GM12878 (cell line): ENCODE results near the gene SMC1B. TPM values are rescaled to one million over a fixed set of nuclear protein-coding genes. Genes with fewer than 3 reads are reported as not detected.

Source experiments
- ATAC-seq: fragments of 200-7000 bp; cut with Tn5 transposase; 3 replicates; pipeline ENCODE4 v1.9.1; 2020; ENCODE audit warnings: mild to moderate bottlenecking, moderate library complexity
- BruUV-seq: library from RNA; stranded (reverse); fragments of 400-500 nt; replicated peaks from 2 replicates; lab custom pipeline; 2021; lab: Mats Ljungman, UMichigan
- CTCF ChIA-PET: fragments of 300-600 bp; sonication (Branson Sonifier 250); formaldehyde crosslinking; extraction: SDS; loops from one replicate; lab custom pipeline; 2021; ENCODE audit warnings: inconsistent platforms; lab: Yijun Ruan, JAX
- POLR2A ChIA-PET: fragments of 350-600 bp; formaldehyde crosslinking; extraction: SDS; loops from one replicate; lab custom pipeline; 2021; ENCODE audit warnings: inconsistent platforms; lab: Charles Lee
- RAD21 ChIA-PET: fragments of 300-600 bp; sonication (Branson Sonifier 250); formaldehyde crosslinking; loops from one replicate; lab custom pipeline; 2023; ENCODE audit warnings: antibody characterized with exemption; ENCODE audit not compliant: unreplicated experiment; lab: Charles Lee
- SMC1A ChIA-PET: fragments of 300-600 bp; sonication (Branson Sonifier 250); formaldehyde crosslinking; loops from one replicate; lab custom pipeline; 2023; ENCODE audit not compliant: unreplicated experiment, uncharacterized antibody; lab: Charles Lee
- DNase-seq: peaks from one replicate; pipeline ENCODE4 v3.0.0-alpha.2; 2011; ENCODE audit warnings: low read depth, low spot score
- FAIRE-seq: peaks from 3 replicates; lab custom pipeline; 2011; peaks lifted over from hg19 to GRCh38; lab: Jason Lieb, UNC
- H2AFZ ChIP-seq: 2 replicates; pipeline ENCODE4 v1.6.0; 2011; ENCODE audit warnings: low read depth, low read length, control low read depth; ENCODE audit not compliant: control insufficient read depth
- H3K27ac ChIP-seq: 2 replicates; pipeline ENCODE4 v1.5.1; 2011; ENCODE audit warnings: control low read depth; ENCODE audit not compliant: control insufficient read depth, insufficient read depth
- H3K27me3 ChIP-seq, 2 experiments: replicated peaks in 1 of 2; 2 replicates each; pipeline versions ENCODE4 v1.6.0 to v1.6.1; 2011; ENCODE audit warnings: low read length in 1 of 2; ENCODE audit not compliant: control insufficient read depth in 2 of 2, insufficient read depth in 2 of 2
- H3K36me3 ChIP-seq, 2 experiments: 2 replicates each; pipeline ENCODE4 v1.5.1; 2011; ENCODE audit warnings: low read length in 1 of 2; ENCODE audit not compliant: control insufficient read depth in 2 of 2, insufficient read depth in 2 of 2
- H3K4me1 ChIP-seq: 2 replicates; pipeline ENCODE4 v1.6.1; 2011; ENCODE audit warnings: mild to moderate bottlenecking, low read length, moderate library complexity, mixed read lengths; ENCODE audit not compliant: control insufficient read depth, insufficient read depth
- H3K4me2 ChIP-seq: 2 replicates; pipeline ENCODE4 v1.6.0; 2011; ENCODE audit warnings: control low read depth; ENCODE audit not compliant: control insufficient read depth, insufficient read depth
- H3K4me3 ChIP-seq: fragments of 200-600 bp; sonication (generic); 2 replicates; pipeline ENCODE4 v1.5.1; 2016
- H3K79me2 ChIP-seq: 2 replicates; pipeline ENCODE4 v1.6.0; 2011; ENCODE audit warnings: low read length; ENCODE audit not compliant: control insufficient read depth, insufficient read depth
- H3K9ac ChIP-seq: 2 replicates; pipeline ENCODE4 v1.8.0; 2011; ENCODE audit warnings: low read length, control low read depth, mixed read lengths; ENCODE audit not compliant: control insufficient read depth, insufficient read depth
- H3K9me3 ChIP-seq: replicated peaks from 3 replicates; pipeline ENCODE4 v1.5.1; 2011; ENCODE audit warnings: mild to moderate bottlenecking, low read length; ENCODE audit not compliant: control insufficient read depth, insufficient read depth
- H4K20me1 ChIP-seq: 2 replicates; pipeline ENCODE4 v1.6.0; 2011; ENCODE audit not compliant: control insufficient read depth, insufficient read depth
- ASH2L ChIP-seq: fragments of 300-600, 200-600 bp; sonication (generic); IDR thresholded peaks from 2 replicates; pipeline ENCODE4 v1.6.1; 2017; ENCODE audit warnings: low read depth, mild to moderate bottlenecking, borderline replicate concordance
- ATF2 ChIP-seq: IDR thresholded peaks from 2 replicates; pipeline ENCODE4 v1.6.1; 2012; ENCODE audit warnings: low read length, inconsistent platforms
- BCL11A ChIP-seq: IDR thresholded peaks from 2 replicates; pipeline ENCODE4 v1.6.1; 2011; ENCODE audit warnings: low read depth, low read length
- EED ChIP-seq: sonication (generic); IDR thresholded peaks from 2 replicates; pipeline ENCODE4 v1.6.1; 2016; ENCODE audit warnings: antibody characterized with exemption, low read depth
- GATAD2B ChIP-seq: fragments of 450-650 bp; conservative IDR thresholded peaks from 2 replicates; pipeline ENCODE4 v1.6.1; 2017; ENCODE audit warnings: low read depth, mild to moderate bottlenecking, moderate library complexity
- HCFC1 ChIP-seq: fragments of 150-350 bp; IDR thresholded peaks from 2 replicates; pipeline ENCODE4 v1.6.1; 2014; ENCODE audit warnings: low read length
- HDAC6 ChIP-seq: fragments of 200-600 bp; sonication (generic); IDR thresholded peaks from one replicate; pipeline ENCODE4 v1.8.0; 2017; ENCODE audit warnings: antibody characterized with exemption; ENCODE audit not compliant: unreplicated experiment
- POLR2AphosphoS2 ChIP-seq: IDR thresholded peaks from 2 replicates; pipeline ENCODE4 v1.6.1; 2011; ENCODE audit warnings: low read depth, mild to moderate bottlenecking, low read length, improper control_type of control experiment, moderate library complexity
- POU2F2 ChIP-seq: IDR thresholded peaks from 3 replicates; pipeline ENCODE4 v1.6.1; 2011; ENCODE audit warnings: low read depth, mild to moderate bottlenecking, low read length, borderline replicate concordance
- SMAD1 ChIP-seq: fragments of 450-650 bp; IDR thresholded peaks from 2 replicates; pipeline ENCODE4 v1.6.1; 2018; ENCODE audit warnings: mild to moderate bottlenecking, low read depth; ENCODE audit not compliant: partially characterized antibody
- SPI1 ChIP-seq: IDR thresholded peaks from 2 replicates; pipeline ENCODE4 v1.6.1; 2011; ENCODE audit warnings: low read depth, mild to moderate bottlenecking, low read length, moderate library complexity, borderline replicate concordance; ENCODE audit not compliant: insufficient read depth
- SUZ12 ChIP-seq: fragments of 200-600 bp; sonication (generic); IDR thresholded peaks from one replicate; pipeline ENCODE4 v1.6.1; 2018; ENCODE audit warnings: antibody characterized with exemption, mild to moderate bottlenecking; ENCODE audit not compliant: unreplicated experiment
- YY1 ChIP-seq: IDR thresholded peaks from 2 replicates; pipeline ENCODE4 v1.6.1; 2011; ENCODE audit warnings: low read depth, mild to moderate bottlenecking, low read length
- ZBTB40 ChIP-seq: fragments of 450-650 bp; IDR thresholded peaks from 2 replicates; pipeline ENCODE4 v1.6.1; 2016; ENCODE audit warnings: mild to moderate bottlenecking, moderate library complexity, borderline replicate concordance
- ZNF207 ChIP-seq: fragments of 450-650 bp; IDR thresholded peaks from 2 replicates; pipeline ENCODE4 v1.6.1; 2014; ENCODE audit warnings: antibody characterized with exemption, mild to moderate bottlenecking, borderline replicate concordance
- in situ Hi-C: fragments of 300-500 bp; cut with MboI; formaldehyde crosslinking; loops from 9 replicates; pipeline ENCODE4 v1.14.3; 2018; ENCODE audit warnings: mixed read lengths
- intact Hi-C: fragments of 100-400 bp; cut with micrococcal nuclease; formaldehyde crosslinking; loops from one replicate; pipeline ENCODE4 v1.14.2; 2022; ENCODE audit not compliant: unreplicated experiment
- polyA plus RNA-seq, 11 experiments: library from polyadenylated mRNA; depleted of rRNA in 4 of 11; unstranded in 6 of 11; stranded (reverse) in 5 of 11; fragments of >200 nt; fragmentation: Nextera tagmentation in 4 of 11; fragmentation: Illumina TruSeq in 1 of 11; extraction: Ambion mirVana in 4 of 11; extraction: Trizol in 1 of 11; gene quantifications; 1 replicate in 1 of 11; 2 replicates in 10 of 11; pipeline versions ENCODE4 v1.2.1 to v1.2.3, GENCODE V29; 2011 to 2016; ENCODE audit warnings: inconsistent platforms in 2 of 11, missing spikeins in 2 of 11, low read depth in 1 of 11
- total RNA-seq, 4 experiments: library from RNA; depleted of rRNA in 3 of 4; stranded (reverse); fragments of >200 nt in 3 of 4; fragmentation: Illumina TruSeq in 1 of 4; extraction: Trizol in 1 of 4; gene quantifications; 2 replicates each; pipeline versions ENCODE4 v1.2.1 to v1.2.3, GENCODE V29; 2013 to 2021

Gene SMC1B
- total and polyA plus RNA-seq, 10 of the 15 experiments (the other 5 are each of a cell fraction or from before 2014, with no cell fraction given), result not detected

- Histone ChIP-seq H3K9me3 (no peaks in the 10 kb centered on the region), H2AFZ (no peak overlapping the region), H3K9ac (no peak overlapping the region), H3K27ac (no peak overlapping the region), H3K4me3 (no peak overlapping the region), H4K20me1 (no peaks in the 10 kb centered on the region), H3K4me1 (no peaks in the 10 kb centered on the region; the same call in 1 of the 2 replicates), H3K79me2 (no peaks in the 10 kb centered on the region), H3K27me3 (no peaks in the 10 kb centered on the region)
- CTCF ChIA-PET, result interaction anchor here (1.0 to 2.8 kb wide), 5 partner anchors 116 to 175 kb away, joined by 3 to 9 read pairs (median 4); no protein-coding TSS in a partner anchor
- no peak for ATAC-seq
- SMC1A ChIA-PET, result no interaction called here
- no peak for DNase-seq
- POLR2A ChIA-PET, result no interaction called here
- FAIRE-seq, result no peak
- TF ChIP-seq ASH2L (no peak), YY1 (no peak), GATAD2B (no peak), EED (no peak), HDAC6 (no peak), ATF2 (no peak), HCFC1 (no peak), SUZ12 (no peak), POU2F2 (no peak), POLR2AphosphoS2 (no peak), SMAD1 (no peak), ZNF207 (no peak), ZBTB40 (no peak), SPI1 (no peak), BCL11A (no peak)
- TF ChIP-seq, all 136 proteins: peak for 0
- no peaks in the 10 kb centered on the region for H3K36me3 ChIP-seq
- H3K4me2 ChIP-seq, result no peak overlapping the region
- RAD21 ChIA-PET, result interaction anchor here (1.4 to 1.5 kb wide), 2 partner anchors 168 to 175 kb away, joined by 4 to 5 read pairs; no protein-coding TSS in a partner anchor
- BruUV-seq, result no TSS peak
- in situ Hi-C loops, result no loop called here
- intact Hi-C loops, result no loop called here
These were observed 24.9 kb upstream of the SMC1B start for GRCh38 chr22:45438336-45438735.
